A549 (cell line): Measurements from ENCODE around the gene SPRYD4.
"Not testable (repeated sequence)": the region's sequence is repeated elsewhere in the genome, so short reads cannot be mapped to it uniquely, and the experiment has no call there.

ENCODE experiments used
- CTCF ChIP-seq: fragments of >200 bp; sonication (Bioruptor Twin); formaldehyde crosslinking; IDR thresholded peaks from 3 replicates; pipeline ENCODE4 v1.5.1; 2016
- EP300 ChIP-seq, 2 experiments: fragments of >200 bp; sonication (Bioruptor Twin); formaldehyde crosslinking; IDR thresholded peaks; 2 replicates in 1 of 2; 3 replicates in 1 of 2; pipeline ENCODE4 v1.6.1; 2016 to 2017
- JUNB ChIP-seq: fragments of >200 bp; sonication (Bioruptor Twin); formaldehyde crosslinking; IDR thresholded peaks from 2 replicates; pipeline ENCODE4 v1.6.1; 2016
- MAX ChIP-seq: IDR thresholded peaks from 2 replicates; pipeline ENCODE4 v1.6.1; 2012
- POLR2A ChIP-seq: IDR thresholded peaks from 2 replicates; pipeline ENCODE4 v1.6.1; 2012; ENCODE audit warnings: mild to moderate bottlenecking, low read length
- RCOR1 ChIP-seq: fragments of 150-350 bp; IDR thresholded peaks from 2 replicates; pipeline ENCODE4 v1.6.1; 2014; ENCODE audit warnings: antibody characterized with exemption, low read length, low read depth

GRCh38 chr12:56494106-56494415 is 25.7 kb downstream of the SPRYD4 start:
- TF ChIP-seq JUNB; EP300 (IDR thresholded peaks at IDR 0.05); CTCF; RCOR1; POLR2A; MAX: not testable (repeated sequence)
